Heart left ventricle (tissue), 16 donors: ENCODE measurements around the gene ATP6V1A. TPM values are rescaled to one million over a fixed set of nuclear protein-coding genes. Genes with fewer than 3 reads are reported as not detected.

Source experiments
- ATAC-seq, 4 donors: fragments of 200-7000 bp; cut with Tn5 transposase; one replicate each; pipeline ENCODE4 v1.9.1; 2020 to 2022; ENCODE audit warnings: moderate library complexity in 4 of 4, mild to moderate bottlenecking in 3 of 4, moderate number of reproducible peaks in 1 of 4
- DNase-seq, 5 donors: peaks; one replicate each; pipeline ENCODE4 v3.0.0-alpha.2; 2020
- H3K27ac ChIP-seq, 12 donors: fragments of 200-600 bp; sonication (generic) in 4 of 12; one replicate each; pipeline versions ENCODE4 v1.5.0 to v1.8.0; 2016 to 2022; ENCODE audit warnings: mild to moderate bottlenecking in 2 of 12
- H3K27me3 ChIP-seq, 9 donors: fragments of 200-600 bp; sonication (generic) in 2 of 9; one replicate each; pipeline versions ENCODE4 v1.5.1 to v1.8.0; 2016 to 2022; ENCODE audit warnings: mild to moderate bottlenecking in 3 of 9
- H3K36me3 ChIP-seq, 9 donors: fragments of 200-600 bp; sonication (generic) in 2 of 9; one replicate each; pipeline versions ENCODE4 v1.5.0 to v1.8.0; 2018 to 2022; ENCODE audit warnings: mild to moderate bottlenecking in 2 of 9
- H3K4me1 ChIP-seq, 12 donors: fragments of 200-600 bp; sonication (generic) in 4 of 12; one replicate each; pipeline versions ENCODE4 v1.5.0 to v1.8.0; 2016 to 2022; ENCODE audit warnings: mild to moderate bottlenecking in 3 of 12
- H3K4me3 ChIP-seq, 12 donors: fragments of 200-600 bp; sonication (generic) in 4 of 12; one replicate each; pipeline versions ENCODE4 v1.5.0 to v1.8.0; 2017 to 2022; ENCODE audit warnings: mild to moderate bottlenecking in 9 of 12, moderate library complexity in 4 of 12
- H3K9me3 ChIP-seq, 12 donors: fragments of 200-600 bp; sonication (generic) in 4 of 12; one replicate each; pipeline versions ENCODE4 v1.5.0 to v1.8.0; 2016 to 2022; ENCODE audit warnings: mild to moderate bottlenecking in 1 of 12
- POLR2A ChIP-seq, 2 donors: fragments of 450-650 bp; IDR thresholded peaks; one replicate each; pipeline ENCODE4 v1.6.1; 2017; ENCODE audit warnings: antibody characterized with exemption in 2 of 2, mild to moderate bottlenecking in 2 of 2, moderate library complexity in 2 of 2
- WGBS, 4 donors: extraction: QIAGEN DNeasy Blood & Tissue Kit in 2 of 4; methylation state at CpG; one replicate each; pipeline versions ENCODE4 v1.1.5 to v1.1.7; 2013 to 2018; 5-methylcytosine and 5-hydroxymethylcytosine counted together
- intact Hi-C, 10 donors: fragments of 100-400 bp; cut with DNase I; formaldehyde crosslinking; loops; one replicate each; pipeline versions ENCODE4 v1.11.1 to v1.14.2; 2022
- polyA plus RNA-seq, 2 donors: library from polyadenylated mRNA; stranded (reverse); fragments of 200-250 nt; gene quantifications; one replicate each; pipeline ENCODE4 v1.2.3, GENCODE V29; 2013
- total RNA-seq, 9 donors: library from RNA; depleted of rRNA in 2 of 9; stranded (reverse); fragments of >200 nt in 2 of 9; fragmentation: NEBNext Ultra II Directional in 3 of 9; extraction: Animal tissue kit (Norgen Biotek cat#: 25700) in 3 of 9; gene quantifications; one replicate each; pipeline versions ENCODE4 v1.1.0 to v1.2.4, GENCODE V29; 2016 to 2023
- TF ChIP-seq, protein P1 (sequence below), 12 donors: fragments of 200-600 bp; sonication (generic) in 4 of 12; IDR thresholded peaks; one replicate each; pipeline versions ENCODE4 v1.5.0 to v1.8.0; 2018 to 2022; ENCODE audit warnings: antibody characterized with exemption in 12 of 12, mild to moderate bottlenecking in 5 of 12
- donor health status: ischemic (EF 13 %, LVEDD 7.1; RV severe dilation, severe dysfunction).
- donor health status: healthy with polysubstance abuse.
- donor health status: DM: no; HTN: yes; CAD: no.
- donor health status: DM: no; HTN: no; CAD: no.
- donor health status: ischemic (EF 25% LVEDD 6.9; RV normal size, moderate dysfunction).
- donor health status: ischemic (EF 25% LVEDD 5.7; RV mildly dilated, moderate dysfunction).
- donor health status: healthy.
- donor health status: DM: yes; HTN: yes; CAD: no.
- donor health status: ischemic (EF 35%, LVEDD 5.7; RV mildly dilated, moderate dysfunction).
- donor health status: nonischemic (EF 11% LVEDD 7.7; RV severe dilation, severe dysfunction).
- donor health status: DM: yes; HTN: yes; CAD: no.
- donor health status: PGD.
- donor health status: ischemic (EF 29% LVEDD 5.4; RV normal size, mild dysfunction).
- donor health status: nonischemic (EF 23%, LVEDD 6.1; RV moderate dilation, normal function).

Gene ATP6V1A
- total and polyA plus RNA-seq, 11 donors: 5.9 to 66.8 (median 19.0) TPM

DNA sequence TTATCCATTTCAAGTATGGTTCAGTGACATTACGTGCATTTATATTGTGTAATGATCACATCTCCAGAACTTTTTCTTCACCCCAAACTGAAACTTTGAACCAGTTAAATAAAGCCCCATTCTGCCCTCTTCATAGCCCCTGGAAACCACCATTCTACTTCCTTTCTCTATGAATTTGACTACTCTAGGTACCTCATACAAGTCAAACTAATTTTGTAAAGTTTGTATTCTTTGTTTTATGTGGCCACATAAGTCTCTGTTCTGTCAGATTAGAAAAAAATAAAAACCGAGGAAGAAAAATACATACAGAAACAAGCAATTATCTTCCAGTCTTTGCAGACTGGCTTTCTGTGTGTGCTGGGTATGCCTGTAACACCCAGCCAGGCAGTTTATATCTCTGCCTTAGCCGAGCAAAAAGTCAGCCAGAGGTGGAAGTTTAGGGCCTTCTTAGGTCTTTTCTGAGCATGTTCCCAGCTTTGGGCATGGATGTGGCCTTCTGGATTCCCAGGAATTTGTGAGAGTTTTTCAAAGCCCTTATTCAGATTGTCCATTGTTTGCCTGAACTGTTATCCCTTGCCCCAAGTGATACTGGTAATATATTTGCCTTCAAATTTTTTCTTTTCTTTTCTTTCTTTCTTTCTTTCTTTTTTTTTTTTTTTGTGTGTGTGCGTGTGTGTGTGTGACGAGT lies 85.8 kb downstream of the ATP6V1A start:
- intact Hi-C loops: loop anchor here in 4 of 10 donors (10.0 kb wide), 4 partner anchors 82 to 1982 kb away; partner anchors contain the start of genes ATP6V1A (in 1 of the 4) and NAA50 (in 1 of the 4)
- WGBS, 4 donors: 85 to 94% (median 88%) methylated on average over 5 of the region's 5 CpGs
- TF ChIP-seq, protein P1, sequence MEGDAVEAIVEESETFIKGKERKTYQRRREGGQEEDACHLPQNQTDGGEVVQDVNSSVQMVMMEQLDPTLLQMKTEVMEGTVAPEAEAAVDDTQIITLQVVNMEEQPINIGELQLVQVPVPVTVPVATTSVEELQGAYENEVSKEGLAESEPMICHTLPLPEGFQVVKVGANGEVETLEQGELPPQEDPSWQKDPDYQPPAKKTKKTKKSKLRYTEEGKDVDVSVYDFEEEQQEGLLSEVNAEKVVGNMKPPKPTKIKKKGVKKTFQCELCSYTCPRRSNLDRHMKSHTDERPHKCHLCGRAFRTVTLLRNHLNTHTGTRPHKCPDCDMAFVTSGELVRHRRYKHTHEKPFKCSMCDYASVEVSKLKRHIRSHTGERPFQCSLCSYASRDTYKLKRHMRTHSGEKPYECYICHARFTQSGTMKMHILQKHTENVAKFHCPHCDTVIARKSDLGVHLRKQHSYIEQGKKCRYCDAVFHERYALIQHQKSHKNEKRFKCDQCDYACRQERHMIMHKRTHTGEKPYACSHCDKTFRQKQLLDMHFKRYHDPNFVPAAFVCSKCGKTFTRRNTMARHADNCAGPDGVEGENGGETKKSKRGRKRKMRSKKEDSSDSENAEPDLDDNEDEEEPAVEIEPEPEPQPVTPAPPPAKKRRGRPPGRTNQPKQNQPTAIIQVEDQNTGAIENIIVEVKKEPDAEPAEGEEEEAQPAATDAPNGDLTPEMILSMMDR (IDR thresholded peaks at IDR 0.05): no peak
- no peak for TF ChIP-seq POLR2A (IDR thresholded peaks at IDR 0.05)

GRCh38 chr3:113834983-113835382 lies 88.1 kb downstream of the ATP6V1A start:
- H3K4me3 ChIP-seq: no peak overlapping the region
- intact Hi-C loops: loop anchor here in 9 of 10 donors (5.0 to 10.0 kb wide), 9 partner anchors 77 to 1980 kb away; partner anchors contain the start of genes ATP6V1A (in 2 of the 9) and NAA50 (in 2 of the 9)
- no peak for DNase-seq
- H3K4me1 ChIP-seq: peaks cover 0 to 22% (median 0%) of the 10 kb centered on the region in 12 donors
- no peak for ATAC-seq
- H3K9me3 ChIP-seq: peaks cover 0 to 13% (median 0%) of the 10 kb centered on the region in 12 donors
- H3K36me3 ChIP-seq: no peaks in the 10 kb centered on the region
- TF ChIP-seq, protein P1 (IDR thresholded peaks at IDR 0.05): no peak
- no peak for TF ChIP-seq POLR2A (IDR thresholded peaks at IDR 0.05)
- H3K27me3 ChIP-seq: no peaks in the 10 kb centered on the region
- no peak overlapping the region for H3K27ac ChIP-seq

More for the DNA sequence above, 85.8 kb downstream of the ATP6V1A start:
- H3K27ac ChIP-seq: no peak overlapping the region
- no peak for ATAC-seq
- no peaks in the 10 kb centered on the region for H3K36me3 ChIP-seq
- DNase-seq: no peak
- H3K4me3 ChIP-seq: no peak overlapping the region
- peaks cover 0 to 13% (median 0%) of the 10 kb centered on the region in 12 donors for H3K9me3 ChIP-seq
- no peaks in the 10 kb centered on the region for H3K27me3 ChIP-seq
- peaks cover 0 to 14% (median 0%) of the 10 kb centered on the region in 12 donors for H3K4me1 ChIP-seq

DNA sequence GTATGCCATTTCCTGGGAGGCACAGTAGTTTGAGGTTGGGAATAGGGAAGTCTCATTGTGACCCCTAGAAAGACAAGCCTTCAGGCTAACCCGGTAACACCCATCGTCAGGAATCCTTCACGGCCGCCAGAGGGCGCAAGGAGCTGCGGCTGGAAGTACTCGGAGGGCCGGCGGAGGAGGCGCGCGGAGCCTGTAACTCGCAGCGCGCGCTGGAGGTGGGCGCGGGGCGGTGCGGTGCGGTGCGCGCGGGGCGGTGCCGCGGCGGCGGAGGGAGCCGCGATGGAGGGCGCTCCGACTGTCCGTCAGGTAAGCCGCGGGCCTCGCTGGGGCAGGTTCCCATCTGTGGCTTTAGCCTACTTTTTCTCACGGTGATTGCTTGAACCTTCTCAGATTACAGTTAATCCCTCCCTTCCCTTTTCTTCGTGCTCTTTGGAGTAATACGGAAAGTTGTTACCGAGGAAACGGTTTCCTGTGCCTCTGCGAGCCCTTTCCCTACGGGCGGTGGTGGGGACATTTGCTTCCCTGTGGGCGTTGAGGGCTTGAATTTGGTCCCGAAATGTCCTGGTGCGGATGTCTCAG lies 91.9 kb downstream of the ATP6V1A start, which contains the start of gene GRAMD1C:
GRAMD1C (plus strand) TSS at position 158 of the 579 bp plus-strand sequence; CDS start at position 280, 122 bp downstream.
- intact Hi-C loops: loop anchor here in 9 of 10 donors (2.0 to 10.0 kb wide), 12 partner anchors 74 to 1976 kb away; partner anchors contain the start of genes ATP6V1A (in 3 of the 9) and NAA50 (in 3 of the 9)
- DNase-seq: peak; percentile 85 to 94 (median 86)
- Histone ChIP-seq H3K9me3 (no peaks in the 10 kb centered on the region), H3K4me1 (peaks cover 0 to 8% (median 0%) of the 10 kb centered on the region in 12 donors), H3K36me3 (no peaks in the 10 kb centered on the region), H3K27me3 (no peaks in the 10 kb centered on the region), H3K4me3 (peak within 1 kb of the TSS; percentile 33 to 66 (median 56)), H3K27ac (peak within 1 kb of the TSS in 7 of 12 donors; percentile 5 to 61 (median 49))
- WGBS, 4 donors: 1 to 7% (median 1%) methylated on average over 16 to 48 of the region's 48 CpGs
- peak; percentile 68 to 100 (median 98) for ATAC-seq
- TF ChIP-seq POLR2A (IDR thresholded peaks at IDR 0.05): peak in 1 of 2 donors; percentile 21
- TF ChIP-seq, protein P1 (IDR thresholded peaks at IDR 0.05): peak; percentile 71 to 94 (median 87)

- TF ChIP-seq, protein P1 (IDR thresholded peaks at IDR 0.05): no peak
- TF ChIP-seq POLR2A (IDR thresholded peaks at IDR 0.05): no peak
- Histone ChIP-seq H3K27me3 (no peaks in the 10 kb centered on the region), H3K9me3 (no peaks in the 10 kb centered on the region), H3K27ac (peak overlapping the region in 2 of 12 donors; percentile 29 to 49), H3K36me3 (no peaks in the 10 kb centered on the region), H3K4me3 (peak overlapping the region in 11 of 12 donors; percentile 44 to 66 (median 58)), H3K4me1 (peaks cover 0 to 8% (median 0%) of the 10 kb centered on the region in 12 donors)
- ATAC-seq (no peak), DNase-seq (no peak)
- WGBS, 4 donors: 62 to 82% (median 70%) methylated on average over 2 of the region's 2 CpGs
- intact Hi-C loops: loop anchor here in 9 of 10 donors (2.0 to 10.0 kb wide), 12 partner anchors 73 to 1975 kb away; partner anchors contain the start of genes ATP6V1A (in 3 of the 9) and NAA50 (in 3 of the 9)
Observed at GRCh38 chr3:113839551-113839950, 92.7 kb downstream of the ATP6V1A start.
